HG03442 (cell line): ENCODE measurements around the gene SIK2.
"Not testable (repeated sequence)": the region's sequence is repeated elsewhere in the genome, so short reads cannot be mapped to it uniquely, and the experiment has no call there.

ENCODE experiments used
- ATAC-seq: cut with Tn5 transposase; IDR thresholded peaks from one replicate; pipeline ENCODE4 v1.9.1; 2021; ENCODE audit warnings: mild to moderate bottlenecking, moderate library complexity; ENCODE audit not compliant: unreplicated experiment

Gene SIK2

DNA sequence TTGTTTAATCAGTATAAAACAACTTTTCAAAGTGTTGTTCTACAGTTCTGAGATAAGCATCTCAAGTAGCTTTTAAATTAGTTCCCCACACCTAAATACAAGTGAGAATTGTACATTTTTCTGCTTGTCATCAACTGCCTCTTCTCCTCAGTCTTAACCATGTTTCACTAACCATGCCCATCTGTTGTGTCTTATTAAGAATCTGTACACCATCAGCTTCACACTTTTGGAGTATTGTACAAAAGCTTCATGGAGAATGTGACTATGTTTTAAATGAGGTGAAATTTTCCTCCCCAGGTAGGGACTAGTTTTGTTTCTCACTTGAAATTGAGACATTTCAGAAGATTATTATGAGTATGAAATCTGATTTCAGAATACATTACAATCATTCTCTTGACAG is 52.4 kb downstream of the SIK2 start:
- ATAC-seq, result no peak

DNA sequence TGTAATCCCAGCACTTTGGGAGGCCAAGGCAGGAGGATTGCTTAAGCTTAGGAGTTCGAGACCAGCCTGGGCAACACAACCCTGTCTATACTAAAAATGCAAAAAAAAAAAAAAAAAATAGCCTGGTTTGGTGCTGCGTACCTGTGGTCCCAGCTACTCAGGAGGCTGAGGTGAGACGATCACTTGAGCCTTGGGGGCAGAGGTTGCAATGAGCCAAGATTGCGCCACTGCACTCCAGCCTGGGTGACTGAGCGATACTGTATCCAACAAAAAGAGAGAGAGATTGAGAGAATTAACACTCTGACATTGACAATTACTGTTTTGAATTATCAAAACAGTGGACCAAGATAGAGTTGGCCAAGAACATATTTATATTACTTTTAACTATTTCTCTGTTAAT is 53.7 kb downstream of the SIK2 start:
- no peak for ATAC-seq

DNA sequence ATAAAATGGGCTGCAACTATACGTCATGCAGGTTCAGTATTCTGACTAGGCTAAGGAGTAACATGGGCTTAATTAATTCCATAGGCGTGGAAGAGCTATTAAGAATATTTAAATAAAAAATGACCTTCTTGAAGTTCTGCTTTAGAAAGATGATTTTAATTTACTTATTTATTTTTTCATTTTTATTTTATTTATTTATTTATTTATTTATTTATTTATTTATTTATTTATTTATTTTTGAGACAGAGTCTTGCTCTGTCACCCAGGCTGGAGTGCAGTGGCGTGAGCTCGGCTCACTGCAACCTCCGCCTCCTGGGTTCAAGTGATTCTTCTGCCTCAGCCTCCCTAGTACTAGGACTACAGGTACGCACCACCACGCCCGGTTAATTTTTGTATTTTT is 55.7 kb downstream of the SIK2 start:
- not testable (repeated sequence) for ATAC-seq

DNA sequence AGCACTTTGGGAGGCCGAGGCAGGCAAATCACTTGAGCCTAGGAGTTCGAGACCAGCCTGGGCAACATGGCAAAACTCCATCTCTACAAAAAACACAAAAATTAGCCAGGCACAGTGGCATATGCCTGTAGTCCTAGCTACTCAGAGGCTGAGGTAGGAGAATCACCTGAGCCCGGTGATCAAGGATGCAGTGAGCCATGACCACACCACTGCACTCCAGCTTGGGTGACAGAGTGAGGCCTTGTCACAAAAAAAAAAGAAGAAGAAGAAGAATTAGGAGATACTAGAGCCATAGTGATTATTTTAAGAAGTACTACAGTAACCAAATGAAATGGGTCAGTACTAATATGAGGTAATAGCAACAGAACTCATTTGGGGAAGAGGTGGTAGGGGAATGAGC is 56.2 kb downstream of the SIK2 start:
- not testable (repeated sequence) for ATAC-seq

DNA sequence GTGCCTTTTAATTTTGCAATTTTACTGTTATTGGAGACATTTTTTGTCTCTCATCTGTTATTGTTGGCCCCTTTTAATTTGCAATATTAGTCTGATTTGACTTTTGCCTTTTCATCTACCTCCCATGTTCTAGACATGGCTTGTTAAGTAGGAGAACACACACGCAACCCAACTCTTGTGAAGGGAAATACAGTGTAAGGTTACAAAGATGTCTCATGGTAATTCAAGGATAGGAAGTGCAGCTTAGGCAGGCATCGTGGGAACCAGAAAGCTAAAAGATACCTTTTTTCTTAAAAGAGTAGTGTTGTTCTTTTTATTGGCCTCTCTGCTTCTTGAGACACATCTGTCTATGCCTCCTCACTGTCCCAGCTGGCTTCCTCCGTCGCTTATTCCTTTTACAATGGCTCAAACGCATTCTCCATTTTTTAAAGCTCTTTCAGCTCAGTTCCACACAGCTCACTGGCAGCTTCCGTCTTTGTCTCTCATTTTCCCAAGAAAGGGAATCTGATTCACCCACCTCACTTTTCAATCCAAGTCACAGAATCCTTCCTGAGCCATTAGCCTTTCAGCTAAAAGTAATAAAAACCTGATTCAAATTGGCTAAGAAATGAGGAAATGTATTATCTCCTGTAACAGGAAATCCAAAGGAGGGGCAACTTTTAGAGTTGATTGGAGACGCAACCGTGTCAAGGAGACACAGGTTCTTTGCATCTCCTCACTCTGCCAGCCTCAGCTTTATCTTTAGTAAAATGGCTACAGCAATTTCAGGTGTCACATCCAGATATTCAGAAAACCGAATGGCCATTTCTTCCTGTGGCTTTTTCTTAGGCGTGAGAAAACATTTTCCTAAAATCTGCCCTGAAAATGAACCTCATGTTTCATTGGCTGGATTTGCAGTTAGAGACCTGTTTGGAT is 57.2 kb downstream of the SIK2 start:
- no peak for ATAC-seq

DNA sequence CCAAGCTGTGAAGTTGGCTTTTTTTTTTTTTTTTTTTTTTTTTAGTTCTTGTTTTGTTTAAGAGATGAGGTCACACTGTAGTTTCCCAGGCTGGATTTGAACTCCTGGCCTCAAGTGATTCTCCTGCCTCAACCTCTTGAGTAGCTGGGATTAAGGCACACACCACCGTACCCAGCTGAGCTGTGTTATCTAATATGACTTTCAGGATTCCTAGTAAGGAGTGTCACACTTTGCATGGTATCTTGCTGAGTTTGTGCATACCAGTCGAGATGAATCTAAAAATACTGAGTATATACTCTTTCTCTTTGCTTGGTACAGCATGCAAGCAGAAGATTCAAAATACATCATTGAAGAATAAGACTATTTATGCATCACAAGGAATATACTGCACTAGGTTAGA is 58.6 kb downstream of the SIK2 start:
- ATAC-seq, result no peak

DNA sequence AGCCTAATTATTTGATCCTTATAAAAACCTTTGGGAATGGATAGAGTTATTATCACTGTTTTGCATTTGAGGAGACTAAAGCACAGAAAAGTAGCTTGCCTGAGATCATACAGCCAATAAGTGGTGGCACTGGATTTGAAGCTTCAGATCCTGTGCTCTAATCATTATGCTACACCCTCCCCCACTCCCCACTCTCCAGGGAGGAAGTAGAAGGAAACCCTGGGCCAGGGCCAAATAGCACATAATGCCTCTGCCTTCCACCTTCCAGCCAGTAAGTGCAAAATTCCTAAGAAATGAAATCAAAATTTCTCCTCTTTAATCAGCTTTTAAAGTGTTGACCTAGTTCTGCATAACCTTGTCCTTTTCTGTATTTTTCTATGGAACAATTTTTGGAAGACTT is 61.6 kb downstream of the SIK2 start:
- no peak for ATAC-seq

DNA sequence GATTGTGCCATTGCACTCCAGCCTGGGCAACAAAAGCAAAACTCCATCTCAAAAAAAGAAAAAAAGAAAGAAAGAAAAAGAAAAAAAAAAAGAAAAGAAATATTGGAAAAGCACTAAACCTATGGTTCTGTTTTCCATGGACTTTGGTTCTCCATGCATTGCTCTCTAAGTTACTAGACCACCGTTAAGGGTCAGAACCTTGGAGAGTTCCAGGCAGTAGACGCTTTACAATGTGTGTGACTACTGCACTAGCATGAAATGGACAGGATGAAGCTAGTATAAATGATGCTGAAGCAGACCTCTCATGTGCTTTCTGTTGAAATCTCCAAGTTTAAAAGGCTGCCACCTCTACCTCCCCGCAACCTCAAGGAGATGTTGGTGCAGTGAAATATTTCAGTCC is 63.5 kb downstream of the SIK2 start:
- ATAC-seq, result no peak

DNA sequence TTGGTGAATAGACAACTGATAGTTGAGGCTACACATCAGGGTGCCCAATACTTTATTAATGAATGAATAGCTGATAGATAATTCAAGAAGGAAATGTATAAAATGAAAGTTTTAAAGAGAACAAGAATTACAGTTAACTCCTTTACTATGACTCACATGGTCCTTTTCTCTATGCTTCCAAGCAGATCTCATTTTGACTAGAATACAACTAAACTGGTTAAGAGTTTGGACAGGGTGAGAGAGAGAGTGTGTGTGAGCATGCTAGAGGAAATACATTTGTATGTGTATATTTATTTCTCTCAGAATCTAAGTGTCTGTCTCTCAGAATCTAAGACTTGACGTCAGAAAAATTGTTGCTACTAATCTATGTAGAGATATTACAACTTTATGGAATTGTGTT is 66.7 kb downstream of the SIK2 start:
- no peak for ATAC-seq

DNA sequence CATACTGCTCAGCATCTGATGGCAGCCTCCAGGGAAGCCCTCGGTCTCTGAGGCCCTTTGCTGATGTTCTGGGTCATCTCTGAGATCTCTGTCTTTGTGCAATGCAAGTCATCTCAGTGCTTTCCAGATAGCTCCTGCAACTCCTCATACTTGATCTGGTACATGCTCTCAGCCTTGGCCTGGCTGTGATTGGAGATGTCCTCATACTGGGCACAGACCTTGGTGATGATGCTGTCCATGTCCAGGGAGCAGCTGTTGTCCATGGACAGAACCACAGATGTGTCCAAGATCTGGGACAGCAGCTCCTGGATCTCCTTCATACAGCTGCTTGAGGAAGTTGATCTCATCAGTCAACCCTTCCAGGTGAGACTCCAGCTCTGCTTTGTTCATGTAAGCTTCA is 69.1 kb downstream of the SIK2 start:
- ATAC-seq, result no peak

DNA sequence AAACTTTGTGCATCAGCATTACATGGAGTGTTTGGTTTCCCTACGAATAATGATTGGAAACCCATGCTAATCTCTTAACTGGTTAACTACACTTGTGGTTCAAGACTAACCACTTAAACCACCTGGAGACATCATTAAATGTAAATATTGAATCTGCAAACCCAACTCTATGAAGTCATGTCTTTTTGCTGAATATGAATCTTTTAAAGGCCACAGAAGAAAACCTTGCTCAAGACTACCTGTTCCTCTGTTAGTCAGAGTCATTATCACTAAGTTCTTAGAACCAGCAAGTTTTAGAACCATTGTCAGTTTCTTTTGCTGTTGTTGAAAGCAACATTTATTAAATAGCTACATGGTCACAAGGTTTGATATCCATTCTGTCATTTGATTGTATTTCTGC is 70.7 kb downstream of the SIK2 start:
- no peak for ATAC-seq

DNA sequence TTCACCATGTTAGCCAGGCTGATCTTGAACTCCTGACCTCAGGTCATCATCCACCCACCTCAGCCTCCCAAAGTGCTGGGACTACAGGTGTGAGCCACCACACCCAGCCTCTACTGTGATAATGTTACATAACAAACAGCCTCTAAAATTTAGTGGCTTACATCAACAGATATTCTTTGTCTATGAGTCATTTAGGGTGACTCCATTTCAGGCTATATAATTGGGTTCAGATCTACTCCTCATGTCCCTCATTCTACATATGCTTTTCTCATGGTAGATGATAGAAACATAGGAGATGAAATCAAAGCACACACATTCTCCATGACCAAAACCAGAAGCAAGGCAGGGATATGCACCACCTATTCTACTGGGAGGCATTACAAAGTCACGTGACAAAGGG is 72.7 kb downstream of the SIK2 start:
- ATAC-seq, result no peak

DNA sequence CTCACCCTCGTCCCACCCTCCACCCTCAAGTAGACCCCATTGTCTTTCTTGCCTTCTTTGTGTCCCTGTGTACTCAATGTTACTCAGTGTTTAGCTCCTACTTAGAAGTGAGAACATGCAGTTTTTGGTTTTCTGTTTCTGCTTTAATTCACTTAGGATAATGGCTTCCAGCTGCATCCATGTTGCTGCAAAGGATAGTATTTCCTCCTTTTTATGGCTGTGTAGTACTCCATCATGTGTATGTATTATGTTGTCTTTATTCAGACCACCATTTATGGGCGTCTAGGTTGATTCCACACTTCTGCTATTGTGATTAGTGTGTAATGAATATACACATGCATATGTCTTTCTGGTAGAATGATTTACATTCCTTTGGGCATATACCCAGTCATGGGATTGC is 73.6 kb downstream of the SIK2 start:
- ATAC-seq, result no peak

DNA sequence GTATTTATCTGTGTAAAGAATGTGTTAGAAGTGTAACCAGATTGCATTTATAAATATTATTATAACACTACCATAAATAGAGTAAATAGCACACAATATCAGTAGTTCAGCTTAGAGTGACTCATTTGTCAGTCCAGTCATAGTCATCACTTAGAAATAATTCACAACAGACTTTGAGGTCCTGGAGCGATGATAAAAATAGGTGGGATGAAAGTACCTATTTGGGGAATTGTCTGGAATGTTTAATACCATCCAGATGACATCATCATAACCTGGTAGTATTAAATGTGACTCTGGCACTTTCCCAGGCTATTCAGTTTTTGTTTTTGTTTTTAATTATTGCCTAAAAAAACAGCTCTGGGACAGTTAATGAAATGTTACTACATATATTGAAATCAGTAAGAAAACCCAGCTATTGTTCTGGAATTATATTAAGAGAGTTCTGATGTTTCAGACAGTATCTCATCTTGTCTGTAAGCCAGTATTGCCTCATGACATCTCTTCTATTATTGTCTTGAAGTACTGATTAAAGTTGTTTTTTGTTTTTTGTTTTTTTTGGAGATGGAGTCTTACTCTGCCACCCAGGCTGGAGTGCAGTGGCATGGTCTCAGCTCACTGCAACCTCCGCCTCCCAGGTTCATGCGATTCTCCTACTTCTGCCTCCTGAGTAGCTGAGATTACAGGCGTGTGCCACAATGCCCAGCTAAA is 74.8 kb downstream of the SIK2 start:
- no peak for ATAC-seq

DNA sequence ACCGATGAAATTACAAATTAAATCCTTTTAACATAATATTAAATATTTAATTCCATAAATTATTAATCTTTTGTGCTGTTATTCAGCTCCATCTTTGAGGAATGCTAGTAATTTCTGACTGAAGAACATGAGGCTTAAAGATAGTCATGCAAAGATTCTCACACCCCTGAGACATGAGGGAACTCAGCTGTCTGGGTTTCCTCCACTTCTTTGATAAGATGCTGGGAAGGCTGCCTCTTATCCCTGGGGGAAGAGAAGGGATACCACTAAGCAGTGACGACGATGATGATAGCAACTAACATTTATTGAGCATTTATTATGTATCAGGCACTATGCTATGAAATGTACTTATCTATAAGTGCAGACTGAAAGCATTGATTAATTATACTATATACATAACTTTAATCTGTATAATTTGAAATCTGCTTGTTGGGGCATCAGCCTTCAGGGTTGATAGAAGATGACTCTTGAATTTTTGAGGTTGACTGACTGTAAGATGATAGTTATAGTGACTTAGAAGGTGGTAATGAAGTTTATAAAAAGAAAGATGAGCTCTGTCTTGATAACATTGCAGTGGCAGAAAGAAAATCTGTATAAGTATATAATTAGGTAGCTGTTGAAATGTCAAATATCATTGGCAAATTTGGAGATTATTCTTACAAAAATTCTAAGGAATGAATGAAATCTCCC is 78.4 kb downstream of the SIK2 start:
- ATAC-seq, result no peak

DNA sequence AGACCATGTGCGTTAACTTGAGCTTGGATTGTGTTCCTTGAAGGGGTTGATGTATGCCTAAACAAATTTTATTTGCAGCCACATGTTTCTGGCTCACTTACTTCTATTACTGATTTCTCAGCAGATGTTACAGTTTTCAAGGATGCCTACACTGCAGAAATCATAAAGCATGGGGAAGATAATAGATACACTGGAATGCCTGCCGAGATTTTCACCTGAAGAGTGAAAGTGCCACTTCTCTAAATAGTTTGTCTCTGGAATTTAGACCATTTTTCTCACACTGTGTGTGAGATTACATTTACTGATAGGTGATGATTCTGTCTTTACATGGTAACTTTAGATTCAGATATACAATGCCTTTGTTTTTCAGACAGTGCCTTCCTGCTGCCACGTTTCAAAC is 81.6 kb downstream of the SIK2 start:
- no peak for ATAC-seq

DNA sequence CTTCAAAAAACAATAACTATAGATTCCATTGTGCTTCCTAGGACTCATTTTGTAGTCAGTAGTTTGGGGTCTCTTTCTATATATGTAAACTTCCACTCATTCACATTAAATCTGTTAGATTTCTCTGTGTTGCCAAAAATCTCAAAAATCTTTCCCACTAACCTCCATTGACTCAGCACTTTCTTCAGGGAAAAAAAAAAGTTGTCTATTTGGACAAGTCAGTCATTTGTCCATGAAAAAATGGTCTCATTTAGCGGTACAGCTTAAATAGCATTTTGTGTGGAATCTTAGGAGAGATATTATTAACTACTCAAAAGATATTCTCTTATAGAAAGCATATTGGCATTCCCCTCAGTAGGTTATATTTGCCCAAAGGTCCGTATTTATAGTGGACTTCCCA is 82.0 kb downstream of the SIK2 start:
- no peak for ATAC-seq

DNA sequence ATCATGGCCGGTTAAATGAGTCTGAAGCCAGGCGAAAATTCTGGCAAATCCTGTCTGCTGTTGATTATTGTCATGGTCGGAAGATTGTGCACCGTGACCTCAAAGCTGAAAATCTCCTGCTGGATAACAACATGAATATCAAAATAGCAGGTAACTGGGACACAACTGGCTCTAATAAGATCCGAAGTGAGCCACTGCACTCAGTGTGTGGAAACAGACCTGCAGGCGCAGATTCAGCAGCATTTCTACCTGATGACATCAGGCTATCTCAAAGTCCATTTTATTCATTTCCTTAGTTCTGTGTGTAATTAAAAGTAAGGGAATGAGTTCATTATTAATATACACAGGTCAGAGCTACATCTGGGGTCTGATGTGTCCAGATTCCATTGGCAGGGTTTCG is 85.8 kb downstream of the SIK2 start:
- no peak for ATAC-seq

DNA sequence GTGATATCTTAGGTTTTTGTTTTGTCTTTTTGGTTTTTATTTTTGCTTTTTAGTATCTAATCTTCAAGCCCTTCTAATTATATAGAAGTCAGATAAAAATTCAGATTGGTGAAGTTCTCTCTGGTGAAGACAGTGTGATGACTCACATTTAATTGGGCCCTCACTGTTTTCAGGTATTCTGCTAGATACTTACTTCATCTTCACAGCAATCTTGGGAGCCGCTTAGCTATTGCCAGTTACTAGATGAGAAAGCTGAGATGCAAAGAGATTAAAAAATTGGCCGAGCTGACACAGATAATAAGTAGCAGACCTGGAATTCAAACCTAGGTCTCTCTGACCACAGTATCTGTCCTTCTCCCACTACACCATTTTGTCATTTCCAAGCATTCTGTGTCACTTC is 88.9 kb downstream of the SIK2 start:
- no peak for ATAC-seq

DNA sequence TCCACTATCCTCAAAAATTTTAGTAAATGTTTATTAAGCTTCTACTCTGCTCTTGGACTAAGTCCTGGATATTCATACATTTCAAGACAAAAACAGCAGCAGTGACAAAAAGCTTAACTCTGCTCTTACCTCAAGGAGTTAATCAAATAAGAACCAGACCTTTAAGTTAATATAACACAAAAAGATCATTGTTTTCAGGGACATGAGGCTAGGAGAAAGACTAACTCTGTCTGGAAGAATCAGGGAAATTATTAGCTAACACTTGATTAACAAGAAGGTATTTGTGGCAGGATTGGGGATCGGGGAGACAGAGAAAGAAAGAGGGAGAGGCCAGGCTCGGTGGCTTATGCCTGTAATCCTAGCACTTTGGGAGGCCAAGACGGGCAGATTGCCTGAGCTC is 89.5 kb downstream of the SIK2 start:
- no peak for ATAC-seq

DNA sequence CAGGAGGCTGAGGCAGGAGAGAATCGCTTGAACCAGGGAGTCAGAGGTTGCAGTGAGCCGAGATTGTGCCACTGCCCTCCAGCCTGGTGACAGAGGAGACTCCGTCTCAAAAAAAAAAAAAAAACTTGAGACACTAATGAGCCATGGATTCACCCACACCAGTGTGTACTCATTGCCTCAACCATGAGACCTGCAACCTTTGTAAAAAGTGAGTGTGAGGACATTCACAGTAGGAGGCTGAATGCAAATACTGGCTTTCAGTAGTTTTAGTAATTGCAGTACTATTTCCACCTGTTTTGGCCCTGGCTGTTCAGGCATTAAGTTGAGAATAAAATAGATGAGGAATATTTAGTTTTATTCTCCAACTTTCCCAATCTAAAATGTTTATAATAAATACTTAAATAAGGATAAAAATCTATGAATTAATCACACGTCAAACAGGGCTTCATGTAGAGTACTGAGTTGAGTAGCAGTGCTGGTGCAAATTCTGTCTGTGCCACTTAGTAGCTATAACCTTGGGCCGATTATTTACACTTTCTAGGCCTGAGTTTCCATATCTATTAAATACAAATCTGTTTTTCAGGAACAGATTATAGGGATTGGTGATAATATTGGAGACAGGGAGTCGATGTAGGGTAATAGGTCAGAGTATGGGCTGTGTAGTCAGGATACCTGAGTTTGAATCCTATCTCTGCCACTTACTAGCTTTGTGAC is 91.1 kb downstream of the SIK2 start:
- ATAC-seq, result no peak
